Epithelial cell of prostate (primary cell): ENCODE measurements around the gene OR10H1.
"Not testable (repeated sequence)": the region's sequence is repeated elsewhere in the genome, so short reads cannot be mapped to it uniquely, and the experiment has no call there.

ENCODE experiments used
- DNase-seq: peaks from one replicate; pipeline ENCODE4 v3.0.0-alpha.2; 2011; ENCODE audit warnings: low read depth, low spot score
- H3K27ac ChIP-seq: fragments of 450-650 bp; 2 replicates; pipeline ENCODE4 v1.5.1; 2017; ENCODE audit warnings: mild to moderate bottlenecking

OR10H1 gene

GRCh38 chr19:15829786-15830185 is 14.3 kb upstream of the OR10H1 start:
- DNase-seq = no peak
- H3K27ac ChIP-seq = peak overlapping the region; percentile 89

- no peak for DNase-seq
- H3K27ac ChIP-seq = peak overlapping the region; percentile 89
Measured at GRCh38 chr19:15829306-15829698, 13.8 kb upstream of the OR10H1 start.

- H3K27ac ChIP-seq = peak overlapping the region; percentile 89
- not testable (repeated sequence) for DNase-seq
Measured at GRCh38 chr19:15828611-15829305, 13.3 kb upstream of the OR10H1 start.

GRCh38 chr19:15828121-15828610 is 12.7 kb upstream of the OR10H1 start:
- no peak for DNase-seq
- peak overlapping the region; percentile 89 for H3K27ac ChIP-seq

GRCh38 chr19:15825753-15826152 is 10.3 kb upstream of the OR10H1 start:
- no peak for DNase-seq
- no peak overlapping the region for H3K27ac ChIP-seq

GRCh38 chr19:15820646-15821045 is 5.2 kb upstream of the OR10H1 start:
- DNase-seq = no peak

GRCh38 chr19:15813916-15814315 is 1.5 kb downstream of the OR10H1 start:
- DNase-seq = no peak

More at GRCh38 chr19:15820646-15821045, 5.2 kb upstream of the OR10H1 start:
- no peak overlapping the region for H3K27ac ChIP-seq

GRCh38 chr19:15812060-15812722 is 3.3 kb downstream of the OR10H1 start:
- DNase-seq = no peak
- H3K27ac ChIP-seq = no peak overlapping the region

More at GRCh38 chr19:15813916-15814315, 1.5 kb downstream of the OR10H1 start:
- no peak overlapping the region for H3K27ac ChIP-seq

GRCh38 chr19:15811476-15811875 is 4.0 kb downstream of the OR10H1 start:
- H3K27ac ChIP-seq = no peak overlapping the region
- no peak for DNase-seq

- H3K27ac ChIP-seq = no peak overlapping the region
- DNase-seq = no peak
Measured at GRCh38 chr19:15810335-15810734, 5.1 kb downstream of the OR10H1 start.

- not testable (repeated sequence) for DNase-seq, H3K27ac ChIP-seq
Measured at GRCh38 chr19:15794279-15794678, 21.2 kb downstream of the OR10H1 start.

- H3K27ac ChIP-seq = no peak overlapping the region
- no peak for DNase-seq
Measured at GRCh38 chr19:15790096-15790495, 25.4 kb downstream of the OR10H1 start.

- no peak overlapping the region for H3K27ac ChIP-seq
- DNase-seq = no peak
Measured at GRCh38 chr19:15788594-15789270, 26.7 kb downstream of the OR10H1 start.

GRCh38 chr19:15787611-15788155 is 27.8 kb downstream of the OR10H1 start, which contains the start of gene OR10H5:
TSS of gene OR10H5 (plus strand) at chr19:15787661. CDS start at chr19:15794049, 6,388 bp downstream.
- DNase-seq = no peak
- no peak within 1 kb of the TSS for H3K27ac ChIP-seq

GRCh38 chr19:15782896-15783295 is 32.6 kb downstream of the OR10H1 start:
- H3K27ac ChIP-seq, DNase-seq: not testable (repeated sequence)

GRCh38 chr19:15782211-15782610 is 33.3 kb downstream of the OR10H1 start:
- no peak for DNase-seq
- no peak overlapping the region for H3K27ac ChIP-seq

- H3K27ac ChIP-seq = no peak overlapping the region
- DNase-seq = no peak
Measured at GRCh38 chr19:15781661-15782060, 33.8 kb downstream of the OR10H1 start.

- no peak overlapping the region for H3K27ac ChIP-seq
- DNase-seq = no peak
Measured at GRCh38 chr19:15780610-15781418, 34.6 kb downstream of the OR10H1 start.

- DNase-seq = no peak
- no peak overlapping the region for H3K27ac ChIP-seq
Measured at GRCh38 chr19:15779756-15780476, 35.5 kb downstream of the OR10H1 start.
